ENCODE results near the gene HECTD1.
"Not testable (repeated sequence)": the region's sequence is repeated elsewhere in the genome, so short reads cannot be mapped to it uniquely, and the experiment has no call there.

The HECTD1 gene

DNA sequence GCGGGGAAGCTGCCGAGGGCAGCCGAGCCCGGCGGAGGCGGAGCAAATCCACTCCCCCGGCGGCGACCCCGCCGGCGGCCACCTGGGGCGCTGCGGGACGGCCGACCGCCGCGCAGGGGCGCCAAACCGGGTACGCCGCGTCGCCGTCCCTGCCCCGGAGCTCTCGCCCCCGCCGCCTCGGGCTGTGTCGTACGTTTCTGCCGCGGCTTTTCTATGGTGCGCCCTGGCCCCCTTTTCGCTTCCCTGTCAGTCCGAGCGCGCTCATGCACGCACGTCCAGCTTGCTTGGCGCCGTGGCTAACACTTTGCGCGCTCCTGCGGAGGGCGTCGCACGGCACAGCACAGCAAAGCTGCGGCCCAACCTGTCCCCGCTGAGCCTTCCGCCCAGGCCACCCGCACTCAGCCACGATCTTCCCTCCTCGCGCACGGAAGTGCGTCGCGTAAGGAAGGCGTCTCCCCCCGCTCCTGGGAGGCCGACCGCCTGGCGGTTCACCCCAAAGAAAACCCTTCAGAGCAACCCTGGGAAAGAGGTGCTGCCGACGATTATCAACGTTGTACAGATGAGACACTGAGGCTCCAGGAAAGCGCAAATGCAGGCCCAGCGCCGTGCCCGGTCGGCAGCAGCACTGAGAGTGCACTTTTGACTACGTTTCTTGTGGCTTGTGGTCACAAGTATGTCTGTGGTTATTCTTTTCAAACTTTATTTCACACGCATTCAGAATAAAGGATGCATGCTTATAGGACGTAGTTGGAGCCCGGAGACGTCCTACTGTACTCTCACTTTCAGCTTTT, at the start of gene HECTD1:
HECTD1 (minus strand) TSS at position 39 of the 791 bp plus-strand sequence. CDS start 1,857 bp downstream, outside the sequence.
- DNase-seq = peak; percentile 90

DNA sequence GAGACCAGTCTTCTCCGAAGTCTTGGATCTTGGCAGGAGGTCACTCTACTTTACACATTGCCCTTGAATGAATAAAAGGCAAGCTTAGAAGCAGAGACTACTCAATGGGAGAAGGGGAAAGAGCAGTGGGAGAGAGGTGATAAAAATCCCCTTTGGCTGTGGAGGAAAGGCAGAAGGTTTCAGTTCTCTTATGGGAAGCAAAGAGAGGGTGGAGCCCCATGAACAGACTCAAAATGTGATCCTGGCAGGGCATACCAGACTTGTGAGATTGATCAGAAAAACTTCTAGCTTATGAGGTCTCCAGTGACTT, 49.6 kb upstream of the HECTD1 start:
- DNase-seq = no peak

DNA sequence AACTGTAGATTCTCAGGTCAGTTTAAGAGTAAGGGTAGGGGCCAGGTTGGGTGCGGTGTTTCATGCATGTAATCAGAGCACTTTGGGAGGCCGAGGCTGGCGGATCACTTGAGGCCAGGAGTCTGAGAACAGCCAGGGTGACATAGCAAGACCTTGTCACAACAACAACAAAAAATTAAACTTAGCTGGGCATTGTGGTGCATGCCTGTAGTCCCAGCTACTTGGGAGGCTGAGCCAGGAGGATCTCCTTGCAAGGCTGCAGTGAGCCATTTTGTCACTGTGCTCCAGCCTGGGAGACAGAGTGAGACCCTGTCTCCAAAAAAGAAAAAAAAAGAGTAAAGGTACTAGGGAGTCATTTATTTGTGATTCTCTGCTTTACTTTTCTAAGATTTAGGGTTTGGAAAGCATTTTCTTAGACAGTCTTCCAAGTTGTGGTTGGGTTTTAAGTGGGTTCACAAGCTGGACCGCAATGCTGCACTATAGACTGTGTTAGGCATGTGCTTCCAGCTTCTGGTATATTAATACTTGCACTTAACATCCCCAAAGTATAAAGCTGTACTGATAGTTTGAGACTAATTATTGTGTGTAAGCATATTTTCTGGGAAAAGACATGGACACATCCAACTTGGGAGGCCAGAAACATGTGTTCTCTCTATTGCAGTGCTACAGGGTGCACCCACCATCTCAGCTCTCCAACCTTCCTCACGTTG, 49.1 kb upstream of the HECTD1 start:
- no peak for DNase-seq

DNA sequence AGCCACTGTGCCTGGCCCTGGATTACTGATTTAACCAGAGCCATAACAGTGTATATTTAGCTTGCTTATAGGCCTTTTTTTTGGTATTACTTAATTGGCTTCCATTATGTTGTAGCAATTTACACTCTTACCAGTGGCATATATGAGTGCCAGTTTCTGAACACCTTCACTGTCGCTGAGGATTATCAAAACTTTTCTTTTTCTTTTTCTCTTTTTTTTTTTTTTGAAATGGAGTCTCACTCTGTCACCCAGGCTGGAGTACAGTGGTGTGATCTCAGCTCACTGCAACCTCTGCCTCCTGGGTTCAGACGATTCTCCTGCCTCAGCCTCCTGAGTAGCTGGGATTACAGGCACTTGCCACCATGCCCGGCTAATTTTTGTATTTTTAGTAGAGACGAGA, 48.3 kb upstream of the HECTD1 start:
- not testable (repeated sequence) for DNase-seq

DNA sequence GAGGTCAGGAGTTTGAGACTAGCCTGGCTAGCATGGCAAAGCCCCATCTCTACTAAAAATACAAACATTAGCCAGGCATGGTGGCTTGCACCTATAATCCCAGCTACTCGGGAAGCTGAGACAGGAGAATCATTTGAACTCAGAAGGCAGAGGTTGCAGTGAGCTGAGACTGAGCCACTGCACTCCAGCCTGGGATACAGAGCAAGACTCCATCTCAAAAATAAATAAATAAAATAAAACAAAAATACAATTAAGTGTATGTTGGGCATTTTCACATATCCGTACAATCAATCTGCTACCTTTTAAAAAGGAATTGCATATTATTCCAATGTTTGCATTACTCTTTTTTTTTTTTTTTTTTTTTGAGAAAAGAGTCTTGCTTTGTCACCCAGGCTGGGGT, 47.7 kb upstream of the HECTD1 start:
- DNase-seq = no peak

DNA sequence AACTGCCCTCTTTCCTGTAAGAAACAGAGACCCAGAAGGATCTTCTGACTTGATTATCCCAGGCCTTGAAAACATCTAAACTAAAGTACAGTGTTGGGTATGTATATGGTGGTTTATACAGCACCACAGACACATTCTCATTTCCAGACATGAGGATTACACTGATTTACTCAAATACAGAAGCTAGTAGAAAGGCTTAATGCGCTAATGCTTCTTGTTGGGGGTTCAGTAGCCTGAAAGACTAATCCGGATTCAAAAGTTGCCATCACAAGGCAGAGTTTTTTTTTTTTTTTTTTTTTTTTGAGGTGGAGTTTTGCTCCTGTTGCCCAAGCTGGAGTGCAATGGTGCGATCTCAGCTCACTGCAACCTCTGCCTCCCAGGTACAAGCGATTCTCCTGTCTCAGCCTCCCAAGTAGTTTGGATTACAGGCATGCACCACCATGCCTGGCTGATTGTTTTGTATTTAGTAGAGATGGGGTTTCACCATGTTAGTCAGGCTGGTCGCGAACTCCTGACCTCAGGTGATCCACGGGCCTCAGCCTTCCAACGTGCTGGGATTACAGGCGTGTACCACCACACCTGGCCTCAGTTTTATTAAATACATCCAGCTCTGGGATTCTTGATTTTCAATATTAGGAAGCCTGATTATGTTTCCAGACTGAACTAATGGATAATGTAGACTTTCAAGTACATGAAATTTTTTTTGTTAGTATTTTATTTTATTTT, 46.3 kb upstream of the HECTD1 start:
- no peak for DNase-seq

DNA sequence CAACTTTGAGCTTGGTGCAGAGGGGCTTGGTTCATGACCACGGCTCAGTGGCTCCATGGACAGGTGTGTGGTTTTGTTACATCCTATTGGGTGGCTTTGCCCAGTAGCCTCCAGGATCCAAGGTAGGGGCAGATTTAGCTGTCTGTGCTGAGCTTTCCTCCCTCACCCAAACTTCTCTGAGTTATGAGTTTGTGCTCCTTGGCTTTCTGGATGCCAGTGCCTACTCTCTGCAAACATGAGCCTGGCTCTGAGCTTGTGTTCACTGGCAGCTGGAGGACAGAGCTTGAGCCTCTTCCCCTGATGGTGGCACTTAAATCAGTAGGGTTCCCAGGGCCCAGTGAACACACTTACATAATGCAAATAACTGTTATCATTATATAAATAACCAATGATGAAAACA, 45.3 kb upstream of the HECTD1 start:
- no peak for DNase-seq

DNA sequence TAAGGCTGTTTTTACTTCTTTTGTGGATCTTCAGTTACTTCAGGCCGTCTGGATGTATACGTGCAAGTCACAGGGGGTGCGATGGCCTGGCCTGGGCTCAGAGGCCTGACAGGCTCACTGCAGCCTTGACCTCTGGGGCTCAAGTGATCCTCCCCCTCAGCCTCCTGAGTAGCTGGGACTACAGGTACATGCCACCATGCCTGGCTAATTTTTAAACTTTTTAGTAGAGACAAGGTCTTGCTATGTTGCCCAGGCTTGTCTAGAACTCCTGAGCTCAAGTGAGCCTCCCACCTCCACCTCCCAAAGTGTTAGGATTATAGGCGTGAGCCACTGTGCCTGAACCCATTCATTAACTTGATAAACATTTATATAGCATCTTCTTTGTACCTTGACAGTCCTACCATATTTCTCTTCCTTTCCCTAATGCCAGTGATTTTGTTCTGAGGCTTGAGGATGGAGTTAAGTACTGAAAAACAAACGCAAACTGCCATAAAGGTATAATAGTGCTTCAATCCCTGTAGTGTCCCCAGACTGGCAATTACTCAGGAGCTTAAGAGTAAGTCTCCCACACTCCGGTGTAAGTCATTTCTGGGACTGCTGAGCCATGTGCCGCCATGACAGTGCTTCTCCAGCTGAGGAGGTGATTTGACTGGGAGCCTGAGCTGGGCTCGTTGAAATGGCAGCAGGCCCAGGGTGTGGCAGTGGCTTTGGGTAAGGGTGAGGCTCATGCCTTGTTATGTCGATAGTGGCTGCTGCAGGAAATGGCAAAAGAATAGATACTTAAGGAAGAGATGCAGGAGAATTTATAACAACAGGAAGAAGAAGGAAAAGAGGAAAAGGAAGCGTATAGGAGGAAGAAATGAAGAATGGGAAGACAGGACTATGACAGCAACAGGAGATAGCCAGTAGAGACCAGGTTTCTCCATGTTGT, 43.7 kb upstream of the HECTD1 start:
- DNase-seq = no peak

DNA sequence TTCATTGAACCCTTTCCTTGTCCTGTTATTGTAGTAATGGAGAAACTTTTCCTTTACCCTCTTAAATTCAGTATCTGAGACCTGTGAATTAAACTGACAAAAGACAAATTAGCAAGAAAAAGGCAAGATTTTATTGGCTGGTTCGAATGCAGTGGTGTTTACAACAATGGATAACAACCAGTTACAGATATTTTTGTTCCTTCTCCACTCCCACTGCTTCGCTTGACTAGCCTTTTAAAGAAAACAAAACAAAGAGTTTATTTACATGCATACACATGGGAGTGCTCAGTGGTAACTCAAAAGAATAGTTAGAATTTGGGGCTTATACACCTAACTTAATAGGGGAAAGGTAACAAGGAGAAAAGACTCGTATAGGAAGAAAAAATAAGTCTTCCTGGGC, 37.0 kb upstream of the HECTD1 start:
- DNase-seq = no peak

DNA sequence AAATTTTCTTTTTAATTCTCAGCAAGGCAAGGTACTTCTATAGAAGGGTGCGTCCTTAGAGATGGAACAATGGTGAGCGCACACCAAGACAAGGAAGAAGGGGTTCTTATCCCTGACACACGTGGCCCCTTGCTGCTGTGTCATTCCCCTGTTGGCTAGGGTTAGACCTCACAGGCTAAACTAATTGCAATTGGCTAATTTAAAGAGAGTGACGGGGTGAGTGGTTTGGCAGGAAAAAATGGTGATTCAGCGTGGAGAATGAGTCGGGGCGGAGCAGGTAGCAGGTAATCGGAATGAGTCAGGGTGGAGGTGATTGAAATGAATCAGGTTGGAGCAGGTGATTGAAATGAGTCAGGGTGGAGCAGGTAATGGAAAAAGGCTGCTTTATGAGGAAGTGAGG, 36.3 kb upstream of the HECTD1 start:
- peak; percentile 35 for DNase-seq

DNA sequence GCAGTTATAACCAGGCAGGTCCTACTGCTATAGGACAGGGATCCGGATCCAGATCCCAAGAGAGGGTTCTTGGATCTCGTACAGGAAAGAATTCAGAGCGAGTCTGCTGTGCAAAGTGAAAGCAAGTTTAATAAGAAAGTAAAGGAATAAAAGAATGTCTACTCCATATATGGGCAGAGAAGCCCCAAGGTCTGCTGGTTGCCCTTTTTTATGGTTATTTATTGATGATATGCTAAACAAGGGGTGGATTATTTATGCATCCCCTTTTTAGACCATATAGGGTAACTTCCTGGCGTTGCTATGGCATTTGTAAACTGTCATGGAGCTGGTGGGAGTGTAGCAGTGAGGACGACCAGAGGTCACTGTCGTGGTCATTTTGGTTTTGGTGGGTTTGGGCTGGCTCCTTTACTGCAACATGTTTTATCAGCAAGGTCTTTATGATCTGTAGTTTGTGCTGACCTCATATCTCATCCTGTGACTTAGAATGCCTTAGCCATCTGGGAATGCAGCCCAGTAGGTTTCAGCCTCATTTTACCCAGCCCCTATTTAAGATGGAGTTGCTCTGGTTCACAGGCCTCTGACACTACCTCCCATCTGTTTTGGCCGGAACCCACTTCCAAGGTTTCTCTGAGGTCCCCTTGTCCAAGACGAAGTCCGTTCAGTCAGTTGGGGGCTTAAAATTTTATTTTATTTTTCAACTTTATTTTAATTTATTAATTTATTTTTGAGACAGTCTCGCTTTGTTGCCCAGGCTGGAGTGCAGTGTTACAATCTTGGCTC, 34.8 kb upstream of the HECTD1 start:
- not testable (repeated sequence) for DNase-seq

DNA sequence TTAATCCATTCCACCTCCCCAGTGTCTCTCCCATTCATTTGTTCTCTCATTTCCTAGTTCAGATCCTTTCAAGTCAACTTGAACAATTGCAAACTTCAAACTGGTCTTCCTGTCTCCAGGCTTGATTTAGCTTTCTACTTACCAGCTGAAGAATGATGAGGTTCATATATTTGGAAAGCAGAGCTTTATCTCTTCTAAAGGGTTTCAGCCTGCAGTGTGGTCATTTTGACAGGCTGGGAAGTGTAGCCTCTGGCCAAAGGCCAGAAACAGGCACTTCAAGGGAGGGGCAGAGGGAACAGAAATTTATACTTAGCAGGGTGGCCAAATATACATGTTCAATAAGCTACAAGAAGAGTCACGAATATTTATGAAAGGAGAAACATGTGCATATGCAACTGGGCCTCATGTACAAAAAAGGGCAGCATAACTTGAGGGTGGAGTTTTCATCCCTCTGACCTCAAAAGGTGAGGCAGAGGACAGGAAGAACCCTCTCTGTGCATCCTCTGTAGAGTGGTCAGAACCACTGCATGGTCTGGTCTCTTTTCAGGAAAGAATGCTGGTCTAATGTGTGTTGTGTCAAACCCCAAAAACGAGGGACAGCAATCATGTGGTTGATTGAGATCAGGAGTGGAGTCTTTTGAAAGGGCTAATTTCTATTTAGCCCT, 34.0 kb upstream of the HECTD1 start:
- DNase-seq = no peak

DNA sequence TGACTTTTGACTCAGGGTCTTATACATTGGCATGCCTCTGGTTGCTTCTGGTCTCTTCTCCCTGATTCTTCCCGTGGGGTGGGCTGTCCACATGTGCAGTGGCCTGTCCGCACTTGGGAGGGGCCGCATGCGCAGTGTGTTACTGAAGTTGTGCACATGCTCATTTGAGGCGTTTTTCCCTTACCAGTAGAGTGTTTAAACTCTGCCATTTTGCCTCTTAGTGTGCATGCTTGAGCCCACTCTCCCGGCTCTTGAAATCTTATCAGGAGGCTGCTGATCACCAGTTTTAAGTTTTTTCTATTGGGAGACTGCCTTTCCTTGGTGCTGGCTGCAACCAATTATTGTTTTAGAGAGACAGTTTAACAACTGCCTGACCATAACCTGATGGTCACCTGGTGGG, 32.1 kb upstream of the HECTD1 start:
- DNase-seq = no peak

DNA sequence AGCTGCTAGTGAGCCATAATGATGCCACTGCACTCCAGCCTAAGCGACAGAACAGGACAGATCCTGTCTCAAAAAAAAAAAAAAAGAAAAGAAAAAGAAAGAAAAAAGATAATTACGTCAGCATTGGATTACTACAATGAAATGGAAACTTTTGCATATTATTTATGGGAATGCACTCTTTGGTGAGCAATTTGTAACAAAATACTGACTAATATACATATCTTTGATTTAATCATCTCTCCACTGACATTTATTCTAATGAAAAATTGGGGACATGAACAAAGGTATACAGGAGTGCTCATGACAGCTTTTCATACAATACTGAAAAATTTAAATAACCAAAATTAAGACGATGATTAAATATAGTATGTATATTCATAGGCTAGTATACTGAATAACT, 27.9 kb upstream of the HECTD1 start:
- DNase-seq = no peak

DNA sequence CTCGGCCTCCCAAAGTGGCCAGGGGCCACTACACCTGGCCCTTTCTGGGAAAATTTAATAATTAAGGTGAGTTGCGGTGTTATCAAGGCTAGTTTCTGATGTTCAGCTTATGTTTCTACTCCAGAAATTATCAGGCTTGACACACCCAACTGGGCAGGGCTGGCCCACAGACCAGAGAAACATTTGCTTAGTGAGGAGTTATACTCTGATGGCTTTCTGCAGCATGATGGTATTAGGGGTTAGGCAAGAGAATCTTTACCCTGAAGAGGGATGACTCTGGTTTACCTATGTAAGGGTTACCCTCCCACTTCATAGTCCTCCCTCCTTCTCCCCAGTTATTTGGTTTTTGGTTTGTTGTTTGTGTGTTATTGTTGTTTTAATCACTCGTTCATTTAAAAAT, 24.5 kb upstream of the HECTD1 start:
- no peak for DNase-seq

DNA sequence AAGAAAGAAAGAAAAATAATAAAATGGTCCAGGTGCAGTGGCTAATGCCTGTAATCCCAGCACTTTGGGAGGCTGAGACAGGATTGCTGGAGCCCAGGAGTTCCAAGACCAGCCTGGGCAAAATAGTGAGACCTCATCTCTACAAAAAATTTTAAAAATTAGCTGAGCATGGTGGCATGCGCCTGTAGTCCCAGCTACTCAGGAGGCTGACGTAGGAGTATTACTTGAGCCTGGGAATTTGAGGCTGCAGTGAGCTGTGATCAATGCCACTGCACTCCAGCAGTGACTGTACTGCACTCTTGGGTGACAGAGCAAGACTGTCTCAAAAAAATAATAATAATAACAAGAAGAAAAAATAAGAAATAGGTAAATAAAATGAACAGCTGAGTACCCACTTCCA, 23.7 kb upstream of the HECTD1 start:
- DNase-seq = not testable (repeated sequence)

DNA sequence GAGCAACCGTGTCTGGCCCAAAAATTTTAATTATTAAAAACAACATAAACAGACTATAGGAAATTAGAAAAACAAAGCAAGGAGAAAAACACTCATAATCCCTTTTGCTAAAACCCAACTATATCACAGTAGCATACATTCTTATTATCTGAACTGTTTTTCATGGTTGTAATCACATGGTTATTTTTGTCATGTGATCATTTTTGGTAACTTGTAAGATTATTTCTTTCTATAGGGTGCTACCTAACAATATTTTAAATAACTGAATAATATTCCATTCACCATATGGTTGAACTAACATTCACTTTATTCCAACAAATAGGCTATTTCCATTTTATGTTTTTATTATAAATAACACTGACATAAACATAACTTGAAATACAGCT, 23.0 kb upstream of the HECTD1 start:
- DNase-seq = no peak

DNA sequence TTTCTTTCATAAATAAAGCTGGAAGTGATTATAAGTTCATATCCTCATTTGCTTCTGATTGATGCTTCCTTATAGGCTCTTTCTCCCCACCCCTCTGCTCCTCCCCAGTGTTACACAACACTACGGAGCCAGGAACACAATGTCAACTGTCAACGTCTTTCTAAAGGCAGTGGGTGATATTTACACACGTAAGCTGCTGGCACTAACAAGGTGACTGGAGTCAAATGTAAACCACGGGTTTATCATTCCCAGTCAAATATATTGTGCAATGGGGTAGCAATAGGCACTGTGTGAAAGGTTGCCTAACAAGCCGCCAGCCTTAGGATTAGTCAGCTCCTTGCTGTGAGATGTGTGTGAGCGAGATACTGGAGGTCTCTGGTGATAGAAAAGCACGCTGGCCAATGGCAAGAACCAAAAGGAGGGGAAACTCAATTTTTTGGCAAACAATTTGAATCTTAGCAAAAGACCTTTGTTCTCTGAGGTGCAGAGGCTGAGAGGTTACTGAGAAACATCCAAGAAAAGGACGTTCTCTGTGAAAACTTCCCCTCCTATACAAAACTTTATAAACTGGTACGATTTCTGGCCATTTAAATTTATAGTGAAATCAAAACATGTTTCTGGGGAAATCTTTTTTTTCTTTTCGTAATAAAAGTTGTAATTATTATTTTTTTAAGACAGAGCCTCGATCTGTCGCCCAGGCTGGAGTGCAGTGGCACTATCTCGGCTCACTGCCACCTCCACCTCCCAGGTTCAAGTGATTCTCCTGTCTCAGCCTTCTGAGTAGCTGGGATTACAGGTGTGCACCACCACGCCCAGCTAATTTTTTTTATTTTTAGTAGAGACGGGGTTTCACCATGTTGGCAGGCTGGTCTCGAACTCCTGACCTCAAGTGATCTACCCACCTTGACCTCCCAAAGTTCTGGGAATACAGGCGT, 22.3 kb upstream of the HECTD1 start:
- DNase-seq = no peak

DNA sequence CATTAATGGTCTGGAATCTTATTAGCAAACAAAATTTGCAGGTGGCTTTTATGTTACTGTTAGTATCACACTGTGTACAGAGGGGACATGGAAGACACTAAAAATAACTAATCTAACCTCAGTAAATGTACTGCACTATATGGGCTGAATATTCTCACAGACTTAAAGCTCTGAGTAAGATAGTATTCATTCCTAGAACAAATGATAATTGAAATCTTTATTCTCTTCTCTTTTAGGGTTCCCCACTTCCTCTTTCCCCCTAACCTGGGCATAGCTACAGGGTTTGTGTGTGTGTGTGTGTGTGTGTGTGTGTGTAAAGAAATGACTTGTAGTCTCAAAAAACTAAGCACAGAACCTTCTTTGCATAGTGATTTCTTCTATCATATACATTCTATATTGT, 21.4 kb upstream of the HECTD1 start:
- DNase-seq = no peak

DNA sequence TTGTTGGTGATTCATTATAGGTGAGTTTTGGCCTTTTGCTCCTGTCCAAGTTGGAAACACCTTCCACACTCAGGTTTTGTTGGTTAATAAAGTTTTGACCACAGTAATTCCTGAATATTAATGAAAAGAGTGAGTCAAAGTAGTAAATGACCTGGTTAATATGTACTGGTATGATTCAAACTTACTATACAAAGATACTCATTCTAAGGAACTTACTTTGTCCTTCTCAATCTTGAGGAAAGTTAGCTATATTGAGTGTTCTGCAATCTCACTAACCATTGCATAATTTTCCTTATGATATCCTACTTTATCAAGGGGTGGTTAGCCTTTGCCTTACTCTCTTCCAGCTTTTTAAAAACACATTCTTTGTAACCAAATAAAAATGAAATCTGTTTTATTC, 20.9 kb upstream of the HECTD1 start:
- DNase-seq = no peak
